ENCODE measurements around the gene LAMC2. TPM values are rescaled to one million over a fixed set of nuclear protein-coding genes. Genes with fewer than 3 reads are reported as not detected.

The LAMC2 gene
- total and polyA plus RNA-seq, 2 donors from 2014 or later: 4.0 to 89.0 TPM

- no peak for FAIRE-seq
- H3K4me1 ChIP-seq (ENCODE audit: control insufficient read depth in 2 of 3, insufficient read depth in 2 of 3, low read depth in 1 of 3, low read length in 3 of 3): no peaks in the 10 kb centered on the region
- no peaks in the 10 kb centered on the region for H3K27me3 ChIP-seq (ENCODE audit: control insufficient read depth, insufficient read depth, low read length)
- DNase-seq: no peak
- intact Hi-C loops (cut with DNase I): no loop called here
- no peak overlapping the region for H3K4me3 ChIP-seq (ENCODE audit: low read length in 3 of 3)
- H3K9me3 ChIP-seq (ENCODE audit: control insufficient read depth in 2 of 3, insufficient read depth in 1 of 3, low read length in 3 of 3): no peaks in the 10 kb centered on the region
- H3K27ac ChIP-seq (ENCODE audit: low read depth in 2 of 2, low read length in 2 of 2): no peak overlapping the region
- no peaks in the 10 kb centered on the region for H3K36me3 ChIP-seq (ENCODE audit: control insufficient read depth in 2 of 3, insufficient read depth in 3 of 3, low read length in 3 of 3)
- no peak overlapping the region for H3K9ac ChIP-seq (ENCODE audit: low read length in 3 of 3)
- TF ChIP-seq, protein P1, sequence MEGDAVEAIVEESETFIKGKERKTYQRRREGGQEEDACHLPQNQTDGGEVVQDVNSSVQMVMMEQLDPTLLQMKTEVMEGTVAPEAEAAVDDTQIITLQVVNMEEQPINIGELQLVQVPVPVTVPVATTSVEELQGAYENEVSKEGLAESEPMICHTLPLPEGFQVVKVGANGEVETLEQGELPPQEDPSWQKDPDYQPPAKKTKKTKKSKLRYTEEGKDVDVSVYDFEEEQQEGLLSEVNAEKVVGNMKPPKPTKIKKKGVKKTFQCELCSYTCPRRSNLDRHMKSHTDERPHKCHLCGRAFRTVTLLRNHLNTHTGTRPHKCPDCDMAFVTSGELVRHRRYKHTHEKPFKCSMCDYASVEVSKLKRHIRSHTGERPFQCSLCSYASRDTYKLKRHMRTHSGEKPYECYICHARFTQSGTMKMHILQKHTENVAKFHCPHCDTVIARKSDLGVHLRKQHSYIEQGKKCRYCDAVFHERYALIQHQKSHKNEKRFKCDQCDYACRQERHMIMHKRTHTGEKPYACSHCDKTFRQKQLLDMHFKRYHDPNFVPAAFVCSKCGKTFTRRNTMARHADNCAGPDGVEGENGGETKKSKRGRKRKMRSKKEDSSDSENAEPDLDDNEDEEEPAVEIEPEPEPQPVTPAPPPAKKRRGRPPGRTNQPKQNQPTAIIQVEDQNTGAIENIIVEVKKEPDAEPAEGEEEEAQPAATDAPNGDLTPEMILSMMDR (IDR thresholded peaks at IDR 0.05; ENCODE audit: borderline replicate concordance, extremely low read depth, insufficient read depth): no peak
Measured at GRCh38 chr1:183163316-183163715, 22.7 kb upstream of the LAMC2 start.

GRCh38 chr1:183164340-183164739 is 21.7 kb upstream of the LAMC2 start:
- FAIRE-seq (no peak), DNase-seq (peak in 4 of 5 donors; percentile 29 to 82 (median 37))
- Histone ChIP-seq H3K27me3 (ENCODE audit: control insufficient read depth, insufficient read depth, low read length) (no peaks in the 10 kb centered on the region), H3K4me3 (ENCODE audit: low read length in 3 of 3) (no peak overlapping the region), H3K36me3 (ENCODE audit: control insufficient read depth in 2 of 3, insufficient read depth in 3 of 3, low read length in 3 of 3) (no peaks in the 10 kb centered on the region), H3K27ac (ENCODE audit: low read depth in 2 of 2, low read length in 2 of 2) (no peak overlapping the region), H3K4me1 (ENCODE audit: control insufficient read depth in 2 of 3, insufficient read depth in 2 of 3, low read depth in 1 of 3, low read length in 3 of 3) (no peaks in the 10 kb centered on the region), H3K9ac (ENCODE audit: low read length in 3 of 3) (no peak overlapping the region), H3K9me3 (ENCODE audit: control insufficient read depth in 2 of 3, insufficient read depth in 1 of 3, low read length in 3 of 3) (no peaks in the 10 kb centered on the region)
- TF ChIP-seq, protein P1 (IDR thresholded peaks at IDR 0.05; ENCODE audit: borderline replicate concordance, extremely low read depth, insufficient read depth): no peak
- intact Hi-C loops (cut with DNase I): no loop called here

DNA sequence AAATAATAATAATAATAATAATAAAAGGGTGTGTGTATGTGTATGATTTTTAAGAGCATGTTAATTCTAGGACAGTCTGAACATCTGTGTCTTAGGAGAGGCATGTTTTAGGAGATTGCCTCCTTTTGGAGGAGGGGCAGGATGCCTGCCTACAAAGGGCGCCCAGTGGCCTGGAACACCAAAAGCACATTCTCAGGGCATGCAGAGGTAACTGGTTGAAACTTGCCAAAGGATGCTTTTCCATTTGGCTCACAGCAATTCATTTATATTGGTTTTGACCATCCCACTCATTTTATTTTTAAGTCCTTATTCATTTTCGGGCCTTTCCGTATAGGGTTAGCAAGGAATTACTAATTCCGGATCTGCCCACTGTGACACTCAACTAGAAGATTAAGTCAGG is 21.1 kb upstream of the LAMC2 start:
- no peak for FAIRE-seq
- no peak overlapping the region for H3K9ac ChIP-seq (ENCODE audit: low read length in 3 of 3)
- TF ChIP-seq, protein P1 (IDR thresholded peaks at IDR 0.05; ENCODE audit: borderline replicate concordance, extremely low read depth, insufficient read depth): no peak

GRCh38 chr1:183165456-183165855 is 20.6 kb upstream of the LAMC2 start:
- Histone ChIP-seq H3K9ac (ENCODE audit: low read length in 3 of 3) (no peak overlapping the region), H3K36me3 (ENCODE audit: control insufficient read depth in 2 of 3, insufficient read depth in 3 of 3, low read length in 3 of 3) (no peaks in the 10 kb centered on the region), H3K27ac (ENCODE audit: low read depth in 2 of 2, low read length in 2 of 2) (no peak overlapping the region), H3K9me3 (ENCODE audit: control insufficient read depth in 2 of 3, insufficient read depth in 1 of 3, low read length in 3 of 3) (no peaks in the 10 kb centered on the region), H3K4me1 (ENCODE audit: control insufficient read depth in 2 of 3, insufficient read depth in 2 of 3, low read depth in 1 of 3, low read length in 3 of 3) (no peaks in the 10 kb centered on the region), H3K27me3 (ENCODE audit: control insufficient read depth, insufficient read depth, low read length) (no peaks in the 10 kb centered on the region), H3K4me3 (ENCODE audit: low read length in 3 of 3) (no peak overlapping the region)
- intact Hi-C loops (cut with DNase I): no loop called here
- FAIRE-seq (no peak), DNase-seq (no peak)
- TF ChIP-seq, protein P1 (IDR thresholded peaks at IDR 0.05; ENCODE audit: borderline replicate concordance, extremely low read depth, insufficient read depth): no peak

More for the DNA sequence above, 21.1 kb upstream of the LAMC2 start:
- intact Hi-C loops (cut with DNase I): no loop called here
- Histone ChIP-seq H3K4me3 (ENCODE audit: low read length in 3 of 3) (no peak overlapping the region), H3K4me1 (ENCODE audit: control insufficient read depth in 2 of 3, insufficient read depth in 2 of 3, low read depth in 1 of 3, low read length in 3 of 3) (no peaks in the 10 kb centered on the region), H3K36me3 (ENCODE audit: control insufficient read depth in 2 of 3, insufficient read depth in 3 of 3, low read length in 3 of 3) (no peaks in the 10 kb centered on the region), H3K9me3 (ENCODE audit: control insufficient read depth in 2 of 3, insufficient read depth in 1 of 3, low read length in 3 of 3) (no peaks in the 10 kb centered on the region), H3K27me3 (ENCODE audit: control insufficient read depth, insufficient read depth, low read length) (no peaks in the 10 kb centered on the region), H3K27ac (ENCODE audit: low read depth in 2 of 2, low read length in 2 of 2) (no peak overlapping the region)
- DNase-seq: peak in 3 of 5 donors; percentile 31 to 70 (median 54)
